Effector CD8-positive, alpha-beta T cell (primary cell): Measurements from ENCODE around the gene ATG13.

Experiments
- DNase-seq: peaks from one replicate; lab custom pipeline; 2025; lab: John Stamatoyannopoulos, UW

The ATG13 gene

DNA sequence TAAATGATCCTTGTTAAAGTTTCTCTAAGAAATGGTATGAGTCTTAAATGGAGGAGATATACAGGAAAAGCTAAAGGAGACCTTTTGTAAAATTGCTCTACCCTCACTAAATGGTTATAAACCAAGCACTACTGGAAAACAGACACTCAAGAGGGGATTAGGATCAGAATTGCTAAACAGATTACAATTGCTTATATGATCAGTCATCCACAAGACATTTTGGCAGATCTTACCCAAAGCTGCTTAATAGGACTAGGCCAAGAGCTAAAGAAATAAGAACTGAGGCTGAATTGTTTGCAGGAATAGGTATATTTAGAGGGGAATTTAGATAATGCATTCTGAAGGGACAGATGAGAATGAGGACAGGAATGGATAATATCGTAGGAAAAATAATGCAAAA is 9.8 kb upstream of the ATG13 start:
- no peak for DNase-seq

DNA sequence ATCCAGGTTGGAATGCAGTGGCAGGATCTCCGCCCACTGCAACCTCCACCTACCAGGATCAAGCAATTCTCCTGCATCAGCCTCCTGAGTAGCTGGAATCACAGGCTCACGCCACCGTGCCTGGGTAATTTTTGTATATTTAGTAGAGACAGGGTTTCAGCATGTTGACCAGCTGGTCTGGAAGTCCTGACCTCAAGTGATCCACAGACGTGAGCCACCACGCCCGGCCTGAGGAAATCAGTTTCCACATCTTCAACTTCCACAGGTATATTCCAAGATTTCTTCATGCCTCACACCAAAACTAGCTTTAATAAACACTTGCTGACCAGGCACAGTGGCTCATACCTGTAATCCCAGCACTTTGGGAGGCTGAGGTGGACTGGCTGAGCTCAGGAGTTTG is 8.0 kb upstream of the ATG13 start:
- no peak for DNase-seq

DNA sequence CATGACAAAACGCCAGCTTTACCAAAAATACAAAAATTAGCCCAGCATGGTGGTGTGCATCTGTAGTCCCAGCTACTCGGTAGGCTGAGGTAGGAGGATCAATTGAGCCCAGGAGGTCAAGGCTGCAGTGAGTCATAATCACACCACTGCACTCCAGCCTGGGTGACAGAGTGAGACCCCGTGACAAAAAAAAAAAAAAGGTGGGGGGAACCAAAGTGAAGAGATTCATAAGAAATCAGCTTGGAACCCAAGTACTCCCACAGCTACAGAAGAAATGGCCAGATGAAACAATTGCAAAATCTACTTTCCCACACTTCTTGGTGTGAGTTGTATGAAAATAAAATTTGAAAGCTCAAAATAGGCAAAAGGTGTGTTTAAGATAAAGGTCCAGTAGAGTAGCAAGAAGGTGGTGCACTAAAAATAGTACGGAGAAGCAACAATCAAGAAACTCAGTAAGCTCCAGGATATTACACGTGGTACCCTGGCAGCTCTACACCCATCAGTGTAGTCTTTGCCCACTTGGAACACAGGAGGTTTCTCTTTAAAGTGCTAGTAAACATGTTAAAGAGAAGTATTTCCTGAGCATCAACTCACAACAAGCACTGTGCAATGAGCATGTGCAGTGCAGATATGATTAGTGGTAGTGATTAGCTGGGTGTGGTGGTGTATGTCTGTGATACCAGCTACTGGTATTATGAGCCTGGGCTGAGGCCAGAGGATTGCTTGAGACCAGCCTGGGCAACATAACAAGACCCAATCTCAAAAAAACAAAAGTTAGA is 5.6 kb upstream of the ATG13 start:
- DNase-seq = no peak

DNA sequence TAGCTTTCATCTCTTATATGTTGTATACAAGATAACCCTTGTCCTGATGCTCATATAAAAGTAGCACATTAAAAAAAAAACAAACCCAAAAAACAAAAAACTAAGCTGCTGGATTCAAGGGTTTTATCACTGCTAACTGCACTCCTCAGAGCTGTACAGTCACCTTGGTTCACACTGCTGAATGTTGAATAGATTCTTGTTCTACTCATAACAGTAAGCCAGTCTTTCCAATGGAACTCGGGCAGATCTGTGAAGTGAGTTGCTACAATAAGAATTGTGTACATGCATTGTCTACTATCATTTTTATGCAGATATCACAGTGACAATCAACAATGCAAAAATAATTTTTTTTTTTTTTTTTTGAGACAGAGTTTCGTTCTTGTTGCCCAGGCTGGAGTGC is 5.0 kb upstream of the ATG13 start:
- no peak for DNase-seq

DNA sequence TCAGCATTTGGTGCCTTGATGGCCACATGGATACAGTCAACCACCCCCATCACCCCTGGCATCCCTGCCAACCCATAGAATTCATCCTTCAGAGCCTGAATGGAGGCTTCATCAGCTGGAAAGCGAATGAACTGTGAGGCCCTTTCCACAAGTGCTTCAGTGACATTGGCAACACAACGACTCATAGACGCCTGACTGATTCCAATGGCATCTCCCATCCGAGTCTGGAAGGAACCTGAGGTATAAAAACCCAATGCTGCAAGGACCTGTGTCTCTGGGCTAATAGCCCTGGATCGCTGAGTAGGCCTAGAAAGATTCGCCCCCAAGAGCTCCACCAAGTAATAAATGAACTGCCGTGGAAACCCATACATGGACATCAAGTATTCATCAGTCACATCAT is 1.6 kb upstream of the ATG13 start:
- DNase-seq = no peak

DNA sequence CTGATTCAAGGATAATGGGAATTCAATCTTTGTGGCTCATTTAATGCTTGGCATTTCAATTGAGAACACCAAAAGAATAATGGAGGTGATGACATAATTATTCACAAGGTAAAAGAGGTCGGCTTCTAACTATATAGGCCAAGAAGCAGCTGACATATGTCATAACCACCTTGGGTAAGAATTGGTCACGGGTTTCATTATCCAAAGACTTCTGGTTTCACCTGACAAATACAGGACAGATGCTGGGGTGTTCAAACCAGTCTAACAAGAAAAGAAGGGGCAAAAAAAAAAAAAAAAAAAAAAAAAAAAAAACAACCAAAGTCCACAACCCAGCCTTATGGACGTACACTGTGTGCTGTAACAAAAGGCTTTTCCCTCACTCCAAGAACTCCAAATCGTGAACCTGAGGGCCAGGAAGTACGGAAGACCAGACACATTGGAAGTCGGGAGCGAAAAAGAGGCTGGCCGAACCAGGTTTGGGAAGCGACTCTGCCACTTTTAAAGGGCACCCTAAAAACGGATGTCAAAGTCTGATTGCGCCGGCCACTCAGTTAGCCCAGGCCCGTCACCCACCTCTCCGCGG is 711 bp upstream of the ATG13 start:
- no peak for DNase-seq

DNA sequence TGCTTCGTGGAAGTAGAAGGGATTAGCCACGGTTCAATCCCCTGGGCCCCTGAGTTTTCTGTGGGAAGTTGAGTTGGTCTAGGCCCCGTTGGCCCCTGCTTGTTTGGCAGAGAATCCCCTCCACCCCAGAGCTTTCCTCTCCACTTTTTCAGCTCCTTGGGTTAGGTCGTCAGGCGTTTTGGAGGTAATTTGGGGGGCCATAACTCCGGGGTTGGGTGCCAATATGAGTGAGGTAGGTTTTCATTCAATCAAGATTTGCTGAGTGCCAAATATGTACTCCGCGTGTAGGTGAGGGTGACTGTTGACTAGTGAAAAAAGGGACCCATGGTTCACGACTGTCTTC is 590 bp downstream of the ATG13 start:
- no peak for DNase-seq

DNA sequence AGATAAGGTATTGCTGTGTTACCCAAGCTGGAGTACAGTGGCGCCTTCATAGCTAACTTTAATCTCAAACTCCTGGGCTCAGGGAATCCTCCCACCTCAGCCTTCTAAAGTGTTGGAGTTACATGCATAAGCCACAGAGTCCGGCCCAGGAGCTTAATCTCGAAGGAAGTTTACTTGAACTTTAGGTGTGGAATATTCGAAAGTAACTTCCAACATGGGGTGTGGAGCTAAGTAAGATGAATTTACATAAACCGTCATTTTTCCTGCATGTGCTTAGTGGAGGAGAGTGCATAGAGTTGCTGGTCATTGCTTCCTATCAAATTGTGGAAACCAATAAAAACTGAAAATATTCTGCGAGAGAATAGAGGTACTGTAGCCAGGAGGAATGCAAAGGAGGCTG is 1.5 kb downstream of the ATG13 start:
- no peak for DNase-seq

DNA sequence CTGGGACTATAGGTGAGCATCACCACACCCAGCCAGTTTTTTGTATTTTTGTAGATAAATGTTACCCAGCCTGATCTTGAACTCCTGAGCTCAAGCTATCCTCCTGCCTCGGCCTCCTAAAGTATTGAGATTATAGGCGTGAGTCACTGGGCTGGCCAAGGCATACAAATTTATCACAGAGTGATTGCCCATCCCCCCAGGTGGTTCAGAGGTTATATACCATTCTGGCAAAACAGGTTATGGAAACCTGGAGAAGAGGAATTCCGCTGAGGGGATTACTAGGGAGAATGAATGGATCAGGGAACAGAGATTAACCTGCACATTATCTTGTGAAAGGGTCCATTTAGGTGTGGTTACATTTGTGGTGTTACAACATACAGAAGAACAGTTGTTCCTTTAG is 8.1 kb downstream of the ATG13 start:
- no peak for DNase-seq

DNA sequence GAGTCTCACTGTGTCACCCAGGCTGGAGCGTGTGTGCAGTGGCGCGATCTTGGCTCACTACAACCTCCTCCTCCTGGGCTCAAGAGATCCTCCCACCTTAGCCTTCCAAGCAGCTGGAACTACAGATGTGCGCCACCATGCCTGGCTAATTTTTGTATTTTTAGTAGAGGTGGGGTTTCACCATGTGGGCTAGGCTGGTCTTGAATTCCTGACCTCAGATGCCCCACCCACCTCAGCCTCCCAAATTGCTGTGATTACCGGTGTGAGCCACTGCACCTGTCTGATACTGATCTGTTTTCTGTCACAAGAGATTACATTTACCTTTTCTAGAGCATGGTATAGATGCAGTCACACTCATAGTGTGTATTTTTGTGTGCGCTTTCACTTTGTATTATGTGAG is 11.6 kb downstream of the ATG13 start:
- DNase-seq = no peak

DNA sequence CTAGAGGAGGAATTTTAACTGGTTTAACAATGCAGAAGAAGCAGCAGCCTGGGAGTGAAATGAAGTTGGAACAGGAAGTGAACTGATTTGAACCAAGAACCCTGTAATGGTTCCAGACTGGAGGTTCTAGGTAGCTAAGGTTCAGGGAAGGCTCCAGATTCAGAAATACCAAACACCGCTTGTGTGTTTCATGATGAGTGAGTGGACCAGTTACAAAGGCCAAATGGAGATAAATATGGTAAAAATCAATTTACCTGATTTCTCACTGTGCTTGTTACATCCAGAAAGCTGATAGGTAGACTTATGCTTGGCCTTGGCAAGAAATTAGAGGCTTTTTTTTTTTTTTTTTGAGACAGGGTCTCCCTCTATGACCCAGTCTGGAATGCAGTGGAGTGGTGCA is 12.9 kb downstream of the ATG13 start:
- no peak for DNase-seq

DNA sequence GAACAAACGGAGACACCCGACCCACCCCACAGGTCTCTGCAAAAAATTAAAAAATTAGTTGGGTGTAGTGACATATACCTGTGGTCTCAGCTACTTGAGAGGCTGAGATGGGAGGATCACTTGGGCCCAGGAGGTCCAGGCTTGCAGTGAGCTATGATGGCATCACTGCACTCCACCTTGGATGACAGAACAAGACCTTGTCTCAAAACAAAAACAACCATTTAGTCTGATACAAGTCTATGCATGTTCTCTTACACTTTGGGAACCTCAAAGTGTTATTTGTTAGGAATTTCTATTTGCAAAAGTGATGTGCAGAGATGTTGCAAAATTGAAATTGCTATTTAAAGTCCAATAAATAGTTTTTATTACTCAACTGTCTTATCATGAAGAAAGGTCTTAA is 14.3 kb downstream of the ATG13 start:
- no peak for DNase-seq

DNA sequence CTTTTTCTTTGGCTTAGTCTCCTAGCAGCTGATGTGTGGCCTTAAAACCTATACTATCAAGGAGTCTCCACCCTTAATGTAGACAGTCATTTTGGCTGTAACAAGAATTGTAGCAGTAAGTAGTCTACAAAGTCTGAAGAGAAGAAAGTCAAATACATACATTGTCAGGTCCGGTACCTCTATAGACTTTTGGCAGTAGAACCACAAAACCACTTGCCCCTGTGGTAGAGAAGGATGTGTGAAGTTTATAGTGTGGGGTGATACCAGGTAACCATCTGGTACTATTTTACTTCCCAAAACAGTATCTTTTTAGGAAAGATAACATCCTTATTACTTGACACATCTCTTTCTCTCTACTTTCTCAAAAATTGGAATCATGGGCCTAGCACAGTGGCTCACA is 15.1 kb downstream of the ATG13 start:
- no peak for DNase-seq

DNA sequence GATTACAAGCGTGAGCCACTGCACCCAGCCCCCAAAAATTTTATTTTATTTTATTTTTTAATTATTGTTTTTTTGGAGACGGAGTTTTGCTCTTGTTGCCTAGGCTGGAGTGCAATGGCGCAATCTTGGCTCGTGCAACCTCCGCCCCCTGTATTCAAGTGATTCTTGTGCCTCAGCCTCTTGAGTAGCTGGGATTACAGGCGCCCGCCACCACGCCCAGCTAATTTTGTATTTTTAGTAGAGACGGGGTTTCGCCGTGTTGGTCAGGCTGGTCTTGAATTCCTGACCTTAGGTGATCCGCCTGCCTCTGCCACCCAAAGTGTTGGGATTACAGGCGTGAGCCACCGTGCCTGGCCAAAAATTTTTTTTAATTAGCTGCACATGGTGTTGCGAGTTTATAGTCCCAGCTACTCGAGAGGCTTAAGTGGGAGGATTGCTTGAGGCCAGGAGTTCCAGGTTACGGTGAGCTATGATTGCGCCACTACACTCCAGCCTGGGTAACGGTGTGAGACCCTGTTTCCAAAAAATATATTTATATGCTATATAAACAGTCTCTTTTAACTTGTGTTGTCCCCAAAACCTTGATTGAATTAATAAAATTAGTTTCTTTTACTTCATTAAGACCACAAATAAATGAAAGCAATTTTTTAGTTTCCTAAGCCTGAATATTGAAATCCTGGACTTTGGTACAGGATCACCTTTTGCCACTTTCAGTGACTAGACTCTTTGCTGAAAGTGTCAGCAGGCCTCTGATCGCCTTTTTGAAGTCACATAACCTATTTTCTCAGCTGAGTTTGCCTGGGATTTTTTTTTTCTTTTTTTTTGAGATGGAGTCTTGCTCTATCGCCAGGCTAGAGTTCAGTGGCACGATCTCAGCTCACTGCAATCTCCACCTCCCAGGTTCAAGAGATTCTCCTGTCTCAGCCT is 16.2 kb downstream of the ATG13 start:
- no peak for DNase-seq

DNA sequence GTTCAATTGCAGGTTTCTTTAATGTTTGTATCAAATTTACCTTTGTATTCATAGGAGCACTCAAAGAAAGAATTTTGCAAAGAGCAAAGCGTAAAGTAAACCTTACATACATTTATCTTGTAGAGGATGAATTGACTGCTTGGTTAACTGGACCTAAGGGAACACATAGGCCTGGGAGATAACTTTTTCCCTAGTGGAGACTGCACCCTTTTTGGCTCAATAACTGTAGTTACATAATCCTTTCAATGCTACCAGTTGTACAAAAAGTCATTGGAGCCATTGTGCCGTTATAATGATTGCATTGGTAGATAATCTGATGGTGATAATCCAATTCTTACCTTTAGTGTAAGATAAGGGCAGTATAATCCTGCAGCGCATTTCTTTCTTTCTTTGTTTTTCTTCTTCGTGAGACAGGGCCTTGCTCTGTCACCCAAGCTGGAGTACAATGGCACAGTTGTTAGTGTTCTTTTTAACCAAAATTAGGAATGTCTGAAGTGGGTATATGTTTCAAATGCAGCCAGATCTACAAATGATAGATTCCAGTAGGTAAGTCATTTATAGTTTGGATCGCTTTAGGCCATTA is 18.3 kb downstream of the ATG13 start:
- no peak for DNase-seq

DNA sequence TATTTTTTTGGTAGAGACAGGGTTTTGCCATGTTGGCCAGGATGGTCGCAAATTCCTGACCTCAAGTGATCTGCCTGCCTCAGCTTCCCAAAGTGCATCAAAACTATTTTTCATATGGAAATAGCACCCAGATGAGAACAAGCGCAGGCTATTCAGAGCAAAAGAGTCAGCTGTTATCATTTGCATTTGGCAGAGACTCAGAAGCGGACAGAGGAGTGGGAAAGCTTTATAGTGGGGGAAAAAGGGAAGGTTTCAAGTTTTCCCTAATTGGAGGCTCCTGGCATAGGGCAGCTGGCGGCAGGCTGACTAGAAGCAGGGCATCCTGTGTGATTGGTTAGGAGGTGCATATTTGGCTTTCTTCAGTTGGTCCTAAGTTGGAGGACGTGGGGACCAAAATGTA is 20.2 kb downstream of the ATG13 start:
- no peak for DNase-seq

DNA sequence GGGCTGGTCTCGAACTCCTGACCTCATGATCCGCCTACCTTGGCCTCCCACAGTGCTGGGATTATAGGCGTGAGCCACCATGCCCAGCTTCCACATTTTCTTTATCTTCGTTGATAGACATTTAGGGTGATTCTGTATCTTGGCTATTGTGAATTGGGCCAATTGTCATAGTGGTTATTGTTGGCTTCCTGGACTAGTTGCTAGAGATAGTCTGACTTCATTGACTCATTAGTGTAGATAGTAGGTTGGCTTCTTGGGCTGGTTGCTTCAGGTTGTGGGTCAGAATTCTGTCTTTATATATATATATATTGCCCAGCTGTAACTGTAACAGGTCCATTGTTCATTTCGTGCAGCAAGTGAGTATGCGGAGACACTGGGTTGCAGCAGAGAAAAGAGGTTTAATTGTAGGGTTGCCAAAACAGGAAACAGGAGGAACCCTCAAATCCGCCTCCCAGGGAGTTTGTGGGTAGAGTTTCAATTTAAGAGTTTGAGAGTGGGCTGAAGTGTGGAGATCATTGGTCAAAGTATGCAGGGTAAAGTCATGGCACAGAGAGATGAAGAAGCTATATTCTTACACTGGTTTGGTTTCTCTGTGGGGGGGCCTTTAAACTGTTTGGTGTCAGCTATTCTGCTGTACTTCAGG is 22.0 kb downstream of the ATG13 start:
- no peak for DNase-seq

DNA sequence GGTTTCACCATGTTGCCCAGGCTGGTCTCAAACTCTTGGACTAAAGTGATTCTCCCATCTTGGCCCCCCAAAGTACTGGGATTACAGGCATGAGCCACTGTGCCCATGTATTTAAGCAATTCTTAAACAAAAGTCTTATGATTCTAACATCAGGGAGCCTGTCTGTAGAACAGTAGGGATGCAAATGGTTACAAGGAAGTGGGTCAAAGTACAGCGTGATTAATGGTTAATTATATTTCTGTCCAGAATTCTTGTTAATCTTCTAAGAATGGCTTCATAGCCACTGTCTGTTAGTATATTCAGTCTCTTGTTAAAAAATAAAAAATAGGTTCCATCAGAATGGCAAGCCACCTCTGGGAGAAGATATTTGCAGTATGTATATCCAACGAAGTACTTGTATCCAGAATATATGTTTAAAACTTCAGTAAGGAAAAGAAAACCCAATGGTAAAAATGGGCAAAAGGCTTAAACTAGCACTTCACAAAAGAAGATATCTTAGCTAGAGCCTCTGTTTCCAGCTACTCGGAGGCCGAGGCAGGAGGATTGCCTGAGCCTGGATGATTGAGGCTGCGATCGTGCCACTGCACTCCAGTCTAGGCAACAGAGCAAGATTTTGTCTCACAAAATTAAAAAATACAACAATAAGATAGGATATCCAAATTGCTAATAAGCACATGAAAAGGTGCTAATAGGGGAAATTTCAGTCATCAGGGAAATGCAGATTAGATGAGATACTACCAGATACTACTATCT is 22.9 kb downstream of the ATG13 start:
- DNase-seq = no peak

DNA sequence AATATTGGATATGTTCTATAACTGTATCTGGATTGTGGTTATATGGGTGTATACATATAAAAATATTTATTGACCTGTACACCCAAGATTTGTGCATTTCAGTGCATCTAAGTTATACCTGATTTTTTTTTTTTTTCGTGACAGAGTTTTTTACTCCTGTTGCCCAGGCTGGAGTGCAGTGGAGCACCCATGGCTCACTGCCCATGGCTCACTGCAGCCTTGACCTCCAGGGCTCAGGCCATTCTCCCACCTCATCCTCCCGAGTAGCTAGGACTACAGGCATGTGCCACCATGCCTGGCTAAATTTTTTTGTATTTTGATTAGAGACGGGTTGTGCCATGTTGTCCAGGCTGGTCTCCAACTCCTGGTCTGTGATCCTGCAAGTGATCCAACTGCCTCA is 24.3 kb downstream of the ATG13 start:
- no peak for DNase-seq

DNA sequence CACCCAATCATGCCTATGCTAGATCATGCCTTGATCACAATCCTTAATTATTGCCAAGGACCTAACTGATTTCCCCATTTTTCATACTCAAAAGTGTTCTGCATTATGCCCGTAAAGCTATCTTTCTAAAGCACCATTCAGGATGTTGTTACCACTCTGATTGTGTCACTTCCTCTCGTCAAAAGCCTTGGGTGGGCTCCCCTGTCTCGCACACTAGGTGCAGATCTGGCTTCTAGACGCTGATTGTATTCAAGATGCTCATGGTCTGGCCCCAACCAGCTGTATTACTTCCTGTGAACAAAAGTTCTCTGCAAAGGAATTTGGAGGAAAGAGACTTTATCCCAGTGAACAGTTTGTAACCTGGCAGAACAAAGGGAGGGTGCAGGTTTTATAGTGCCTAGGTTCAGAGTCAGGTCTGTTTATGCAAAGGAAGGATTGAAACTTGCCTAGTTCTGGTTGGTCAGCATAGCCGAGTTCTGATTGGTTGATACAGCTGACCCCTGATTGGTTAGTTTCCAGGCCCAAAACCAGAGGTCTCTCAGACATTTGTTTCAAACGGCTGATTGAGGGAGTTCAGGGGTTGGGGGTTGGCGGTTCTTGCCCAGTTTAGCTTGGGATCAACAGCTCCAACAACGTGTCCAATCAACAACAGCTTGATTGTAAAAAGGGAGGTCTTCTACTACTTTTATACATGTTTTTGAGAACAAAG is 25.4 kb downstream of the ATG13 start:
- DNase-seq = no peak

DNA sequence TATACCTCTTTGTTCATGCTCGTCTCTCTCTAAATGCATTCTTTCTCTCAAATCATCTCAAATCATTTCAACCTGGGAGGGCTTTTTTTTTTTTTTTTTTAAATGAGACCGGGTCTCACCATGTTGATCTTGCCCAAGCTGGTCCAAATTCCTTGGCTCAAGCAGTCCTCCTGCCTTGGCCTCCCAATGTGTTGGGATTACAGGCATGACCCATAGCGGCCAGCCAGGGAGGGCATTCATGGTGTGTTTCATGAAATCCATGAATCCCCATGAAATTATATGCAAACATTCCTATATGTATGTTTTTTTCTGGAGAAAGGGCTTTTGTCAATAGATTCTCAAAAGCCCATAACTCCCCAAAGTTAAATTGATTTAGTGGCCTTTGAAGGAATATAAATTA is 26.2 kb downstream of the ATG13 start:
- DNase-seq = no peak
